ENCODE results near the gene GALK2.

The GALK2 gene

GRCh38 chr15:49279521-49280456 is 109.7 kb downstream of the GALK2 start:
- TF ChIP-seq CTCF (IDR thresholded peaks at IDR 0.05; ENCODE audit: borderline replicate concordance, insufficient read depth, low read depth, low read length) = no peak

GRCh38 chr15:49282366-49282765 is 112.3 kb downstream of the GALK2 start:
- no peak for TF ChIP-seq CTCF (IDR thresholded peaks at IDR 0.05; ENCODE audit: borderline replicate concordance, insufficient read depth, low read depth, low read length)
- no peak overlapping the region for H3K4me3 ChIP-seq (ENCODE audit: low read depth, low read length)

More at GRCh38 chr15:49279521-49280456, 109.7 kb downstream of the GALK2 start:
- H3K4me3 ChIP-seq (ENCODE audit: low read depth, low read length) = no peak overlapping the region

GRCh38 chr15:49286649-49287404 is 116.8 kb downstream of the GALK2 start:
- H3K4me3 ChIP-seq (ENCODE audit: low read depth, low read length) = no peak overlapping the region
- TF ChIP-seq CTCF (IDR thresholded peaks at IDR 0.05; ENCODE audit: borderline replicate concordance, insufficient read depth, low read depth, low read length) = no peak

GRCh38 chr15:49287481-49287880 is 117.4 kb downstream of the GALK2 start:
- no peak for TF ChIP-seq CTCF (IDR thresholded peaks at IDR 0.05; ENCODE audit: borderline replicate concordance, insufficient read depth, low read depth, low read length)
- H3K4me3 ChIP-seq (ENCODE audit: low read depth, low read length) = no peak overlapping the region

GRCh38 chr15:49288391-49288790 is 118.3 kb downstream of the GALK2 start:
- no peak for TF ChIP-seq CTCF (IDR thresholded peaks at IDR 0.05; ENCODE audit: borderline replicate concordance, insufficient read depth, low read depth, low read length)
- H3K4me3 ChIP-seq (ENCODE audit: low read depth, low read length) = no peak overlapping the region

GRCh38 chr15:49290191-49290590 is 120.1 kb downstream of the GALK2 start:
- no peak overlapping the region for H3K4me3 ChIP-seq (ENCODE audit: low read depth, low read length)
- TF ChIP-seq CTCF (IDR thresholded peaks at IDR 0.05; ENCODE audit: borderline replicate concordance, insufficient read depth, low read depth, low read length) = no peak
